Measurements from ENCODE around the gene ENTPD2. TPM values are rescaled to one million over a fixed set of nuclear protein-coding genes. Genes with fewer than 3 reads are reported as not detected.

The ENTPD2 gene
- total RNA-seq, 4 donors from 2014 or later, result 2.4 to 11.5 TPM; not detected in 2

GRCh38 chr9:137014166-137014565 is 39.7 kb downstream of the ENTPD2 start:
- H3K27ac ChIP-seq, result no peak overlapping the region
- H3K9me3 ChIP-seq, result no peaks in the 10 kb centered on the region
- H3K4me1 ChIP-seq, result no peaks in the 10 kb centered on the region
- intact Hi-C loops (cut with DNase I; ENCODE audit: low total_unique reads), result no loop called here
- TF ChIP-seq CTCF (IDR thresholded peaks at IDR 0.05) (no peak), POLR2A (IDR thresholded peaks at IDR 0.05) (no peak)
- H3K36me3 ChIP-seq, result no peaks in the 10 kb centered on the region
- H3K4me3 ChIP-seq, result no peak overlapping the region
- no peaks in the 10 kb centered on the region for H3K27me3 ChIP-seq
- no peak for DNase-seq

GRCh38 chr9:137013571-137013940 is 40.3 kb downstream of the ENTPD2 start:
- H3K36me3 ChIP-seq, result no peaks in the 10 kb centered on the region
- no peak for DNase-seq
- H3K27me3 ChIP-seq, result no peaks in the 10 kb centered on the region
- H3K4me3 ChIP-seq, result no peak overlapping the region
- intact Hi-C loops (cut with DNase I; ENCODE audit: low total_unique reads), result no loop called here
- no peak overlapping the region for H3K27ac ChIP-seq
- TF ChIP-seq POLR2A (IDR thresholded peaks at IDR 0.05), result no peak
- no peak for TF ChIP-seq CTCF (IDR thresholded peaks at IDR 0.05)
- no peaks in the 10 kb centered on the region for H3K4me1 ChIP-seq
- H3K9me3 ChIP-seq, result no peaks in the 10 kb centered on the region

GRCh38 chr9:137012694-137013570 is 40.9 kb downstream of the ENTPD2 start:
- Histone ChIP-seq H3K9me3 (no peaks in the 10 kb centered on the region), H3K4me3 (no peak overlapping the region), H3K27me3 (no peaks in the 10 kb centered on the region), H3K27ac (no peak overlapping the region), H3K4me1 (no peaks in the 10 kb centered on the region), H3K36me3 (no peaks in the 10 kb centered on the region)
- TF ChIP-seq CTCF (IDR thresholded peaks at IDR 0.05) (no peak), POLR2A (IDR thresholded peaks at IDR 0.05) (no peak)
- intact Hi-C loops (cut with DNase I; ENCODE audit: low total_unique reads), result no loop called here
- no peak for DNase-seq

- no peak for DNase-seq
- H3K4me3 ChIP-seq, result no peak overlapping the region
- H3K36me3 ChIP-seq, result no peaks in the 10 kb centered on the region
- no peak overlapping the region for H3K27ac ChIP-seq
- no peaks in the 10 kb centered on the region for H3K9me3 ChIP-seq
- H3K4me1 ChIP-seq, result no peaks in the 10 kb centered on the region
- no peak for TF ChIP-seq POLR2A (IDR thresholded peaks at IDR 0.05)
- TF ChIP-seq CTCF (IDR thresholded peaks at IDR 0.05), result no peak
- no peaks in the 10 kb centered on the region for H3K27me3 ChIP-seq
- intact Hi-C loops (cut with DNase I; ENCODE audit: low total_unique reads), result no loop called here
Observed at GRCh38 chr9:137011907-137012675, 41.8 kb downstream of the ENTPD2 start.

GRCh38 chr9:137011156-137011555 is 42.7 kb downstream of the ENTPD2 start:
- no peaks in the 10 kb centered on the region for H3K27me3 ChIP-seq
- no peak for TF ChIP-seq CTCF (IDR thresholded peaks at IDR 0.05)
- no peak for TF ChIP-seq POLR2A (IDR thresholded peaks at IDR 0.05)
- H3K4me3 ChIP-seq, result no peak overlapping the region
- no peaks in the 10 kb centered on the region for H3K4me1 ChIP-seq
- no peak overlapping the region for H3K27ac ChIP-seq
- no peaks in the 10 kb centered on the region for H3K36me3 ChIP-seq
- intact Hi-C loops (cut with DNase I; ENCODE audit: low total_unique reads), result no loop called here
- H3K9me3 ChIP-seq, result no peaks in the 10 kb centered on the region
- DNase-seq, result no peak

Measured in uterus (tissue), 4 donors.